Left hindlimb (tissue), 1 donor: Measurements from ENCODE around the gene LBR.
A peak's percentile ranks its signal among the peaks of the same experiment; 100 is the strongest.
"Not testable (repeated sequence)": the region's sequence is repeated elsewhere in the genome, so short reads cannot be mapped to it uniquely, and the experiment has no call there.

Experiments
- DNase-seq: peaks from one replicate; pipeline ENCODE4 v3.0.0-alpha.2; 2018

The LBR gene

DNA sequence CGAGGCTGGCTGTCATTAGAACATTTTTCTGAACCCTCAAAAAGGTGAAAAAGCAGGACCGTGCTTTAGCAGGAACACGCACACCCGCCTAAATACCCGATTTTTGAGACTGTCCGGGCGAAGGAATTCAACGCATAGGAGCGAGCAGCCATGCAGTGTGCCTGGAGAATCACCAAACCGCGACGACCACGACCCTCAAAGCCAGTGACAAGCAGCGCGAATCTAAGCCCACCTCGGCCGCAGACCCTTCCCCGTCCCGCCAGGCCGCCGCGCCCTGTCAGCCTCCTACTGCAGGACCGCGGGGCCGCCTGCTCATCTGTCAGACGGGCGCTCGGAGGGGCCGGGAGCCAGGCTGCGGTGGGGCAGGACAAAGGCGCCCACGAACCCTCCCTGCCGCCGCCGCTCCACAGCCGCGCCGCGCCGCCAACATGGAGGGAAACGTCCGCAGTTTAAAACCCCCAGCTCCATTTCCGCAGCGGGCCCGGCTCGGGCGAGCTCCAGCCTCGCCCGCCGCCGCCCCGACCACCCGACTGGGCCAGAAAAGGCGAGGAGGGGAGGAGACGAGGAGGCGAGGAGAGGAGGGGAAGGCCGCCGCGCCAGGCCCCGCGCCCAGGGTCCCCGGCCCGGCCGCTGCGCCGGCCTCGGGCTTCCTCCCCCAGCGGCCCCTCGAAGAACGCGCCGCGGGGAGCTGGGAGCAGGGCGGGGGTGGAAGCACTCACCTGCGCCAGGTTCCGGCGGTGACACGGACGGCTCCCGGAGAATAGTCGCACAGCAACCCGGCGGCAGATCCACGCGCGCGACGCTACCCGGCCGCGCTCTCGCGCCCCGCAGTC is at the start of gene LBR:
TSS of gene LBR (minus strand) at position 804 of the 833 bp plus-strand sequence. CDS start 3,963 bp downstream, outside the sequence.
- DNase-seq: no peak

DNA sequence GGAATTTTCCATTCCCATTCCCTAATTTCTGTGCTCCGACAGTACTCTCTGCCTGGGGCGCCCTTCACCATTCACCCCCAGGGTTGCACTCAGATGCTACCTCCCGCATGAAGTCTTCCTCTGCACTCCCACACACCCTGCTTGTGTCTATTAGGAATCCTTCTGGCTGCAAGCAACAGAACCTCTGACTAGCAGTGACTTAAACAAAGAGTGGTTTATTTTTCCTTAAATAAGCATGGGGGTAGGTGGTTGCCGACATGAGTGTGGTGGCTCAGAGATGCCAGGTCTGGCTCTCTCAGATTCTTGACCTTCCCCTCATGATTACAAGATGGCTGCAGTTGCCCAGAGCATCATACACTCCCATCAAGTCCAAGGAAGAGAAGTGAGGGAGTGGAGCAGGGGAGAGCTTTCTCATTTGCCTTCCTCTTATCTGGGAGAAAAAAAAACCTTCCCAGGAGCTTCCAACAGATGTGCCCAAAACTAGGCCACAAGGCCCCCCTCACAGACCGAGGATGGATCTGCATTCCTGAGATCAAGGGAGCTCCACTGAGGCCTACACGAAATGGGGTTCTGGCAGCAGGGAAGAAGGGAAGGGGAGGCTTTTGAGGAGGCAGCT is 49.6 kb upstream of the LBR start:
- DNase-seq: no peak

DNA sequence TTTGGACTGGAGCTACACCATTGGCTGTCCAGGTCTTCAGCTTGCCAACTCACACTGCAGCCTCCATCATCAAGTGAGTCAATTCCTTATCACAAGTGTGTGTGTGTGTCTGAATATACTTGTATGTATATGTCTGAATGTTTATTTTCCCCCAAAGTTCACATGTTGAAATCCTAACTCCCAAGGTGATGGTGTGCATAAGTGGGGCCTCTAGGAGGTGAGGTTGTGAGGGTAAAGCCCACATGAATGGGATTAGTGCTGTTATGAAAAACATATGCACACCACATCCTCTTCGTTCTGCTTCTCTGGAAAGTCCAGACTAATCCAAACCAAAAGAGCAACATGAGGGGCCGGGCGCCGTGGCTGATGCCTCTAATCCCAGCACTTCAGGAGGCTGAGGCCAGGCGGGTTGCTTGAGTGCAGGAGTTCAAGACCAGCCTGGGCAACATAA is 48.7 kb upstream of the LBR start:
- no peak for DNase-seq

DNA sequence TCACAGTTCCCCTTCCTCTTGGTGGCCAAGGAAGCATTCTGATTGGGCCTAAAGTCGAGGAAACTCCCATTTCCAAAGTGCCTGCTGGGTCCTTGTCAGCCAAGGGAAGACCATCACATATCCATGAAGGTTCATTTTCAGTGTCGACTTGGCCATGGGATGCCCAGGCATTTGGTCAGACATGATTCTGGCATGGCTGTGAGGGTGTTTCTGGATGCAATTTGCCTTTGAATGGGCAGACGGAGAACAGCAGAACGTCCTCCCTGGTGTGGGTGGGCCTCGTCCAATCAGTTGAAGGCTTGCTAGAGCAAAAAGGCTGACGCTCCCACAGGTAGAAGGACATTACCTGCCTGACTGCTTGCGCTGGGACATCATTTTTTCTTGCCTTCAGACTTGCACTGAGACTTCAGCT is 48.3 kb upstream of the LBR start:
- DNase-seq: no peak

DNA sequence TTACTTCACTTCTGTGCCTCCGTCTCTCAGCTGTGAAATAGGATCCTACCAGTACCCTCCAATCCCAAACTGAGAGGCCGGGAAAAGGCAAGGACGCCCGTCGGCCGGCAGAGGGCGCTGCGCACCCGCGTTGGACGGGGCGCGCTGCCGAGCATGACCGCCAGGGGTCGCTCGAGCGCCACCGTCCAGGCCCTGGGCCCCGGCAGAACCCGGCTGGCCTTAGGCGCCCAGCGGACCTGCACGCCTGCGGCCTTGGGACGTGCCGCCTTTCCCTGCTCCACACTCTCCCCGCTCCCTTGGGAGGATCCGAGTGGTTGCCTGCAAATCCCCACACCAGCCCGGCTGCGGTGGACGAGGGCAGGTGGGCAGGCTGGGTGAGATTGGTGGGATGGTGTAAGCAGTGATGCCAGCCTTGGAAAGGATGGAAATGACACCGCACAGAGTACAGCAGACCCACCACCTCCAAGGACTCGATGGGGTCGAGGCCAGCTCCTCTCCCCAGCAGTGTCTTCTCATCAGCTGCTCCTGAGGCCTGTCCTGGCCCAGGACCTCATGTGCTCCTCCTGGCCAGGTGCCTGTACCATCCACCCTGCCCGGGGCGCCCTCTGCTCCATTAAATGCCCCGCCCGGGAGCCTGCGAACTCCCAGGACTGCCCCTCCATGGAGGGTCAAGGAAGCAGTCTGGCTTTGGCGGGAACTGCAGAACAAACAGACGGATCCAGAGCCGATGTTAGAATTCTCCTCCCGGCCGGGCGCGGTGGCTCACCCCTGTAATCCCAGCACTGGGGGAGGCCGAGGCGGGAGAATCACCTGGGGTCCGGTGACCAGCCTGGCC is 47.4 kb upstream of the LBR start:
- DNase-seq: peak; percentile 83

DNA sequence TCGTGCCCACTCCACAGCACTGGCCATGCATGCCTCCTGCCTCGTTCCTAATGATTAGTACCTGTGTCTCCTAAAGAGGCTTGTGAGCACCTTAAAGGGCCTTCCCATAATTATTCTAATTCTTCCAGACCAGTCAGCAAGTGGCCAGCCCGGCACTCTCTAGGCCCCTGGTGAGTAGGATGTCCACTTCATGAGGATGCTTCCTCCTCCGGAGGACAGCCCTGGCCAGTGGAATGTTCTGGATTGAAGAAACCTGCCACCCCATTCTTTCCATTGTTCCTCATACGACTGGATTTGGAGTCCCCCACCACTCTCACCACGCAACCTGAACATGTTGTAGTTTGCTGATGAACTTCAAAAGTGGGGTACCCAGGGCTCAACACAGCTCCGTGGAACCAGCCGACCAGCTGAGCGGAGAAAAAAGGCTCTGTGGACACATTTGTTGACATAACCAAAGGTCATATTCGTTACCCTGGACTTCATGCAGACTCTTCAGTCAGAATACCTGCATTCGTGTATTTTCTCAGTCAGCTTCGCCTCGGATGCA is 46.7 kb upstream of the LBR start:
- DNase-seq: no peak

DNA sequence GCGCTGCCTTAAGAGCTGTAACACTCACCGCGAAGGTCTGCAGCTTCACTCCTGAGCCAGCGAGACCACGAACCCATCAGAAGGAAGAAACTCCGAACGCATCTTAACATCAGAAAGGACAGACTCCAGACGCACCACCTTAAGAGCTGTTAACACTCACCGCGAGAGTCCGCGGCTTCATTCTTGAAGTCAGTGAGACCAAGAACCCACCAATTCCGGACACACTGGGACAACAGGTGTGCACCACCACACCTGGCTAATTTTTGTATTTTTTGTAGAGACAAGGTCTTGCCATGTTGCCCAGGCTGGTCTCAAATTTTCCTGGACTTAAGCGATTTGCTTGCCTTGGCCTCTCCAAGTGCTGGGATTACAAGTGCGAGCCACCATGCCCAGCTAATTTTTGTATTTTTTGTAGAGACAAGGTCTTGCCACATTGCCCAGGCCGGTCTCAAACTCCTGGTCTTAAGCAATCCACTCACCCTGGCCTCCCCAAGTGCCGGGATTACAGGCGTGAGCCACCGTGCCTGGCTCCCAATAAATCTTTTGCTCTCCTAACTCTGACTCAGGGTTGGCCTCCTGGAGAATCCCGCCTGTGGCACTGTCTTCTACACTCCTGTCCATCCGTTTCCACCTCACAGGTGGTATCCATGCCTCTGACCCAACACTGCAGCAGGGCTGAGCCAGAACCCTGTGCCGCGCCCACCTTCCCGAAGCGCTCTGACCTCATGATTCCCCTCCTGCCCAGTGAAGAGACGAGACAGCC is 46.0 kb upstream of the LBR start:
- DNase-seq: not testable (repeated sequence)

DNA sequence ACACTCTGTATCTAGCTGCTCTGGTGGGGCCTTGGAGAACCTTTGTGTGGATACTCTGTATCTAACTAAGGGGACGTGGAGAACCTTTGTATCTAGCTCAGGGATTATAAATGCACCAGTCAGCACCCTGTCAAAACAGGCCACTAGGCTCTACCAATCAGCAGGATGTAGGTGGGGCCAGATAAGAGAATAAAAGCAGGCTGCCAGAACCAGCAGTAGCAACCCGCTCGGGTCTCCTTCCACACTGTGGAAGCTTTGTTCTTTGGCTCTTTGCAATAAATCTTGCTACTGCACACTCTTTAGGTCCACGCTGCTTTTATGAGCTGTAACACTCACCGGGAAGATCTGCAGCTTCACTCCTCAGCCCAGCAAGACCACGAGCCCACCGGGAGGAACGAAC is 45.4 kb upstream of the LBR start:
- not testable (repeated sequence) for DNase-seq

DNA sequence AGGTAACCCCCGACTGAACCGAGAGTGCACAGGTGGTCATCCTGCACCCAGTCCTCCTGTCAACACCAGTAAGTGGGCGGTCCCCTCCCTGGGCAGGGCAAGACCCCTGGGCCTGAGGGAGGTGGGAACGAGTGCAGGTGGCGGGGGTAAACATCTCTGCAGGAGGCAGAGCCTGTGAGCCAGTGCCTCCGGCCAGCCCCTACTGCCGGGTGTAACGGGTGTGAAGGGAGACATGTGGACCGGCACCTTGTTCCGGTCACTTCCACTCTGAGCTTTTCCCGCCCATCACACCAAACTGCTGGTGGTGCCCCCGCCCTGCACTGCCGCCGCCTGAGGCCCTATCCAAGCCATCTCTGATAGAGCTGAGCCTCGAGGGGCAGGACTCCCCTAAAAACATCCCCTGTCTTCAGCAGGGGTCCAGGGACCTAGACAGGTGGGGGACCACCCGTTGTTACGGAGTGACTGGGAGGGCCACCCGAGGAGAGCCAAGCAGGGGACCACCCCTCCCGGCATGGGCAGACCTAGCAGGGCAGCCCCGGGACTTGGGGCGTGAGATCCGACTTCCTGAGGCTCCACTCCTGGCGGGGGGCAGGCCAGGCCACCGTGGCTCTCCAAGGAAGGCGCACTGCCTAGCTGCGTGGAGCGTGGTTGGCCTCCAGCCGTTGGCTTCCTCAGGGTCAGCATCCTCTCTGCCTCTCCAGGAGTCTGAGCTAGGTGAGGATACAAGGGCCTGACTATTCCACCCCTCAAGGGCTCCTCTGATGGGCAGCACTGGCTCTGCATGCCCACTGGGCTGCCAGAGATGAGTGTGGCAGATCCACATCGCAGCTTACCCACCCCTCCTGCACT is 43.8 kb upstream of the LBR start:
- no peak for DNase-seq

DNA sequence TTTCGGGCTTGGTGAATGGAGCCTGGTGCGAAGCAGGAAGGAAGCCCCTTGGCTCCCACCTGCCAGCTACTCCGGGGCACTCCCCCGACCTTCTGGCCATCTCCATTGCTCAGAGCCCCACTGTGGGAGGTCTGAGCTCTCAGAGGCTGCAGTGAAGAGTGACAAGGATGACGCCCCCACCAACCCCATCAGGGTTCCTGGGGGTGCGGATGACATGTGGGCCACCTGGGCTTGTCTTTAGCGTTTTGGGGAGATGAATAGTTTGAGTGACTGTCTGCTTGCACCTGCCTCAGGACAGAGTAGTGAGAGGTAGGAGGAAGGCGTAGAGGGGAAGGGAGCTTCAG is 43.2 kb upstream of the LBR start:
- peak; percentile 29 for DNase-seq

DNA sequence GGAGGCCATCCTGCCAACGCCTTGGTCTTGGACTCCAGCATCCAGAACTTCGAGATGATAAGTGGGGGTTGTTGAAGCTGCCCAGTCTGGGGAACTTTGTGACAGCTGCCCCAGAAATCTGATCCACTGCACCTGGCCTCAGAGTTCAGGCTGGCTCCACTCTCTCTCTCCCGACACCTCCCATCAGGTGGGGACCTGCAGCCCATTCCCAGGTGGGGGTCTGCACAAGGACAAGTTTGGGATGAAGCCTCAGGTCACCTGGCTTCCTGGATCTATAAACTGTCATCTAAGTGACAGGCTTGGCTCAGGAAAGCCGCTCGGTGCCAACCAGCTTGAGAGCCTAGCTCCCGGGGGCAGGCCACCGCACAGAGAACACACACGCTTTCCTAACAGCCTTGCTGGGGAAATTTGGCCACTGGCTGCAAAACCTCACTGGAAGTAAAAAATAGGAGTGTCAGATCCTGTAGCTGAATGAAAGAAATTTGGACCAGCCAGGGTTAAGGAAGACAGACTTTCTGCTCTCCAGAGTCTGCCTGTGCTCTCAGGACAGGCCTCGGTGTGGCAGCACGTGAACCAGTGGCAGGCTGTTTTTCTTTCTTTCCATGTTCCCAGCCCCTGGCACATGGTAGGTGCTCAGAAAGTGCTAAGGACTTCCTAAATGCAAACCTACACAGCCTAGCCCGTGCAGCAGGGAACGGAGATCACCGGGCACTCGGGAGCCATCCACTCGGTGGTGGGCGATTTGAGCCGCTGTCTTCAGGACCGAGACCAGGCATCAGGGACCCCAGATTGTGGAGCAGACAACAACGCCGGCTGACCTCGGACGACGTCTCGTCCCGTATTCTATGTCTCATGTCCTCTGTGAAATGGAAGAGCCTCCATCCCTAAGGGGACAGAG is 42.6 kb upstream of the LBR start:
- peak; percentile 30 for DNase-seq

DNA sequence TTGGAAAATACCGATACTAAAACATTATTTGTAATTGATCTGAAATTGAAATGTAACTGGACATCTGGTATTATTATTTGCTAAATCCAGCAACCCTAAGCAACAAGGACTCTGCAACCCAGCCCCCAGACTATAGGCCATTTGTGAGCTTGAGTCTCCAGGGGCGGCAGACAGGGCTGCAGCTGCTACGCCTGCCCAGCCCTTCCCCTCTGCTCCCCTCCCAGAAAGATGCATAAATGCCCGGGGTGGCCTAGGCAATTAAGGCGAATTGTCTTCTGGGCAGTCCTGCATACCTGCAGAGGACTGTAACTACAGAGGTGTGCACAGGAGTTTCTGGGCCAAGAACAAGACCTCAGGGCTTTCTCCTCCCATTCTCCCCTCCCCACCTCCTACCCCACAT is 41.2 kb upstream of the LBR start:
- DNase-seq: peak; percentile 23

DNA sequence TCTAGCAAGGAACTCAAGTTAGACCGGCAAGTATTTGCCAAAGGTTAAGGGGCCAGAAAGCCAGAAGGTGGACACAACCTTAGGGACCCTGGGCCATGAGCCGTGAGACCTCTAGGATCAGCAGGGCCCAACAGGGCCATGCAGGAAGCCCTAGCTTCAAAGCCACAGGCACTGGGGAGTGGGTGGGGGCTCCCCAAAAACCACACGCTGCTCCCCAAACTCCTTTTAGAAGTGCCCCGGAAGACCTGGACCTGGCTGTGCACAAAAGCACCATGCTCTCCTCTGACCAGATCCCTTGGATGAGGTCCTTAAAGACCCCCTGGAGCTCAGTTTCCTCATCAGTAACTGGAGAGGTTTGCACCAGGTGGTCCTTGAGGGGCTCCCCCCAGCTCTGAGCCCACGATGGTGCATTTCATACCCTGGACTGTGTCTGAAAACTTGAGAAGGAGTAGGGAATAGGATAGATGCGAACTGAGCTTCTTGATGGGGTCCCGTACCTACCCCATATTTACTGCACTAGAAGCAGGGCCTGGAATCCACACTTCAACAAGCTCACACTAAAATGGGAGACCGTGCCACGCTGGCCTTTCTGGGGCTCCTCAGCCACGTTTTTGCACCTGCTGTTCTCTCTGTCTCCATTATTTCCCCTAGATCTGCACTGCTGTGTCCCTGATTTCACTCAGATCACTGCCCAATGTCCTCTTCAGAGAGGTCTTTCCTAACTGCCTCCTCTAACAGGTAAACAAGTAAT is 40.6 kb upstream of the LBR start:
- DNase-seq: peak; percentile 24

DNA sequence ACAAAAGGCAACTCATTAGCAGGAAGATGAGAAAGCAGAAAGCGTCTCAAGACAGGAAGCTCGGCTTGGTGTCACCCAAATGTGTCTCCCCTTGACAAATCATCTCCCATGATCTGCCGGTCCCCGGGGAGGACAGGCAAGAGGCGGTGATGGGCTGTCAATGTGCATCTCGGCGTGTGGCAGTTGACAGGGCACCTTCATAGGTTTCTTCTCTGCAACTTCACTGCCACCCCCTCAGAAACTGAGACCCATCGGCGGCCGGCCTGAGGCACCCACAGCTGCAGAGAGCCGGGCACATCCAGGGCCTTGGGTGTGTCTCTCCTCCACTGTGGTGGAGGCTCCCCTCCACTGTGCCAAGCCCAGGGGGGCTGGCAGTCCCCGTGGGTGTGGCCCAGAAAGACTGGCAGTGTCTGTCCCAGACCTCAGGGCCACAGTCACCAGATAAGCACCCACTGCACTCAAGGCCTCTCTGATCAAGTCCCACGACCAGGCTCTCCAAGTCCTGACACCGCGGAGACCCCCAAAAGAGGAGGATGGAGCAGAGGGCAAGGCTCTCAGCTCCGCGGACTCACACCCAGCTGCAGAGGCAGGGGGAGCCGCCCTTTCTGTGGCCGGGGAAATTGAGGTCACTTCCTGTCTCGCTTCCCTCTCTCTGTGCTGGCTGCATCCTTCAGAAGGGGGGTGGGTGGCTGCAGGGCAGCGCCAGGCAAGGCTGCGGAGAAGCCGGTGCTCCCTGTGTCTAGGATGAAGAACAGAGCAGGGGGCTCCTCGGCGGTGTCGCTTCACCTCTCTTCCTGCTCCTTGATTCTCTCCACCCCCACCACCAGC is 39.6 kb upstream of the LBR start:
- peak; percentile 66 for DNase-seq

DNA sequence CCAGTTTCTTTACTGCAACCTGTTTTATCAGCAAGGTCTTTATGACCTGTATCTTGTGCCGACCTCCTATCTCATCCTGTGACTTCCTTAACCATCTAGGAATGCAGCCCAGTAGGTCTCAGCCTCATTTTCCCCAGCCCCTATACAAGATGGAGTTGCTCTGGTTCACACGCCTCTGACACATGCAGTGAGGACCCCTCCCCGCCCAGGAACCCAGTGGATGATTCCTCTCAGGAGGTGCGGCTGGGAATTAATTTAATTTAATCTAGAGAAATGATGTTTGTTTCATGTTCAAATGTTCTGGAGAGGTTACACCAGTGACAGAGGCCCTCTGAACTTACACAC is 39.0 kb upstream of the LBR start:
- DNase-seq: no peak

DNA sequence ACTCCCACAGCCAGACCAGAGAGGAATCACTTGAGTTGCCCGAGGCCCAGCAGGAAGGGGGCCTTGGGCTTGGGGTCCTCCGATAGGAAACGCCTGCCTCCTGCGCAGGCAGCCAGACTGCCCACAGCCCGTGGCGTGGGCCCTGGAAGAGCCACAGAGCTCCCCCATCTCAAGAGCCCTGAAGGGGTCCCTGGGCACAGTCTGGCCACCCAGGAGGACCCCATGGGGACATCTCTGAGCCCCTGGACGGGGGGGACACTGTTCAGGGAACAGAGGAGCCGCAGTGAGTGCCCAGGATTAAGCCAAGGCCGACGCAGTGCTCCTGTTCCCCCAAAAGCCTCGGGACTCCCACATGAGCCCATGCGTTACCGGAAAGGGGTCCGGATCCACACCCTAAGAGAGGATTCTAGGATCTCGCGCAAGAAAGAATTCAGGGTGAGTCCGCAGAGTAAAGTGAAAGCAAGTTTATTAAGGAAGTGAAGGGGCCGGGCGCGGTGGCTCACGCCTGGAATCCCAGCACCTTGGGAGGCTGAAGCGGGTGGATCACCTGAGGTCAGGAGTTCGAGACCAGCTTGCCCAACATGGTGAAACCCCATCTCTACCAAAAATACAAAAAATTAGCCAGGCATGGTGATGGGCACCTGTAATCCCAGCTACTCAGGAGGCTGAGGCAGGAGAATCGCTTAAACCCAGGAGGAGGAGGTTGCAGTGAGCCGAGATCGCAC is 38.1 kb upstream of the LBR start:
- peak; percentile 17 for DNase-seq

DNA sequence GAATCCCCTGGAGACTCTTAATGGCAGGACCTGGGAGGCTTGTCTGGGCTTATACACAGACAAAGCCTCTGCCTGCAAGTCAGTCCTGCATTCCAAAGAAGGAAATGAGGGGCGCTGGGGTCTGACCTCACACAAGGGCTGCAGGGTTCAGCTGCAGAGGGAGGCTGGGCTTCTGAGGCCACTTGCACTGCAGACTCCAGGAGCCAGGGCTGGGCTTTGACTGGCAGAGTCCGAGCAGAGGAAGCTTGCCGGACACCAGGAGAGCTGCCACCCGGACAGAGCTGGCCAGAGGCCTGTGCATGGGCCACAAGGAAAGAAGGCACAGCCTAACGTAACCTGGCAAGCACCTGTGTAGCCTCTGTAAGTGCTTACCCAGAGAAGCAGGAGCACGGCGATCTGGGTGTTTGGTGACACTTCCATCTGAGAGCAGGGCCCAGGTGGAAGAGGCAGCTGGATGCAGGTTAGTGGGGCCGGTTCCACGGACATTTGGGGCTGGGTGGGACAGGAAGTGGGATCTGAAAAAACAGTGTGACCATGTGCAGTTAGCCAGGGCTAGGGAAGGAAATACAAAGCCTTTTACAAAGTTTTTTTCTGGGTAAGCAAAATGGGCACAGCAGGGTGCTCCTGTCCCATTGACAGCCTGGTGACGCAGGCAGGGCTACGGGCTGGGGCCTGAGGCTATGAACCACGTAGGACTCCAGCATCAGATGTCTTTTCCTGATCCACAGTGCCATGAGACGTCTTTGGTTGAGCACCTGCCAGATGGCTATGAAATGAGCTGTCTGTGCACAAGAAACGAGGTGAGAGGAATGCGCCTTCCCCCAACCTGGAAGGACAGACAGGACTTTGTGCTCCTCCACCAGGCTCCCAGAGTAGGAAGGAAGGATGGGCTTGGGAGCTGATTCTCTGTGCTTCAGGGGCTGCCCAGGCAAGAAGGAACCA is 37.3 kb upstream of the LBR start:
- peak; percentile 47 for DNase-seq
